Gastroesophageal sphincter (tissue), 4 donors: Measurements from ENCODE around the gene MLLT1. TPM values are rescaled to one million over a fixed set of nuclear protein-coding genes. Genes with fewer than 3 reads are reported as not detected.

Experiments used
- ATAC-seq: fragments of 150-250 bp; one replicate; pipeline ENCODE4 v1.9.1; 2016; ENCODE audit warnings: mild to moderate bottlenecking, moderate library complexity
- H3K27ac ChIP-seq, 4 donors: fragments of 200-600 bp; sonication (generic) in 3 of 4; 1 replicate in 3 of 4; 2 replicates in 1 of 4; pipeline ENCODE4 v1.5.1; 2016 to 2019
- H3K27me3 ChIP-seq: fragments of 200-600 bp; sonication (generic); one replicate; pipeline ENCODE4 v1.5.1; 2019
- H3K36me3 ChIP-seq, 2 donors: fragments of 200-600 bp; sonication (generic); one replicate each; pipeline ENCODE4 v1.5.1; 2019; ENCODE audit warnings: control low read depth in 1 of 2
- H3K4me1 ChIP-seq, 3 donors: fragments of 200-600 bp; sonication (generic); 1 replicate in 2 of 3; 2 replicates in 1 of 3; pipeline ENCODE4 v1.5.1; 2016 to 2019; ENCODE audit warnings: control low read depth in 2 of 3
- H3K4me3 ChIP-seq, 2 donors: fragments of 200-600 bp; sonication (generic); one replicate each; pipeline ENCODE4 v1.5.1; 2019; ENCODE audit warnings: mild to moderate bottlenecking in 1 of 2, moderate library complexity in 1 of 2
- H3K9me3 ChIP-seq, 3 donors: fragments of 200-600 bp; sonication (generic); one replicate each; pipeline ENCODE4 v1.5.1; 2017 to 2019; ENCODE audit warnings: control low read depth in 2 of 3
- CTCF ChIP-seq, 4 experiments: fragments of 200-600 bp in 2 of 4; fragments of 450-650 bp in 2 of 4; sonication (generic) in 1 of 4; IDR thresholded peaks; one replicate each; pipeline ENCODE4 v1.5.1; 2017 to 2019; ENCODE audit warnings: antibody characterized with exemption in 4 of 4, mild to moderate bottlenecking in 2 of 4, moderate library complexity in 2 of 4
- EP300 ChIP-seq: sonication (generic); formaldehyde crosslinking; IDR thresholded peaks from one replicate; pipeline ENCODE4 v1.6.1; 2017; ENCODE audit warnings: antibody characterized with exemption, mild to moderate bottlenecking
- POLR2A ChIP-seq, 2 donors: fragments of 450-650 bp; IDR thresholded peaks; one replicate each; pipeline ENCODE4 v1.6.1; 2017; ENCODE audit warnings: antibody characterized with exemption in 2 of 2, mild to moderate bottlenecking in 2 of 2, moderate library complexity in 1 of 2
- POLR2AphosphoS5 ChIP-seq: sonication (generic); formaldehyde crosslinking; IDR thresholded peaks from one replicate; pipeline ENCODE4 v1.6.1; 2017; ENCODE audit warnings: antibody characterized with exemption
- WGBS, 2 donors: methylation state at CpG; one replicate each; pipeline ENCODE4 v1.1.5; 2018; ENCODE audit warnings: low coverage in 1 of 2; 5-methylcytosine and 5-hydroxymethylcytosine counted together
- total RNA-seq, 4 donors: library from RNA; depleted of rRNA; stranded (reverse); fragments of >200 nt; gene quantifications; one replicate each; pipeline ENCODE4 v1.1.0, GENCODE V29; 2016

MLLT1 gene
- total RNA-seq, 4 donors from 2014 or later, result 21.4 to 42.5 (median 23.8) TPM

- TF ChIP-seq EP300 (no peak), CTCF (IDR thresholded peaks at IDR 0.05) (no peak), POLR2AphosphoS5 (no peak), POLR2A (IDR thresholded peaks at IDR 0.05) (no peak)
- no peaks in the 10 kb centered on the region for H3K9me3 ChIP-seq
- H3K27me3 ChIP-seq, result no peaks in the 10 kb centered on the region
- WGBS, 2 donors, result 95% methylated on average over 3 of the region's 4 CpGs; no CpG with 5 or more reads in 1 of the 2 donors
- peaks cover 0 to 38% of the 10 kb centered on the region in 2 donors for H3K36me3 ChIP-seq
- H3K4me3 ChIP-seq, result no peak overlapping the region
- H3K4me1 ChIP-seq, result no peaks in the 10 kb centered on the region
- H3K27ac ChIP-seq, result no peak overlapping the region
- no peak for ATAC-seq
Observed at GRCh38 chr19:6209233-6209632, 70.5 kb downstream of the MLLT1 start.

GRCh38 chr19:6204866-6205723, 74.7 kb downstream of the MLLT1 start:
- Histone ChIP-seq H3K9me3 (no peaks in the 10 kb centered on the region), H3K4me1 (peaks cover 0 to 1% (median 0%) of the 10 kb centered on the region in 3 donors), H3K27me3 (no peaks in the 10 kb centered on the region), H3K4me3 (no peak overlapping the region), H3K27ac (no peak overlapping the region), H3K36me3 (no peaks in the 10 kb centered on the region)
- 71 to 80% methylated on average over 1 to 4 of the region's 19 CpGs for WGBS, 2 donors
- TF ChIP-seq EP300, result no peak
- no peak for TF ChIP-seq CTCF (IDR thresholded peaks at IDR 0.05)
- TF ChIP-seq POLR2A (IDR thresholded peaks at IDR 0.05), result no peak
- no peak for ATAC-seq

- WGBS, 2 donors, result 56 to 61% methylated on average over 4 to 6 of the region's 6 CpGs
- H3K36me3 ChIP-seq, result no peaks in the 10 kb centered on the region
- no peak overlapping the region for H3K27ac ChIP-seq
- no peak for ATAC-seq
- H3K4me3 ChIP-seq, result no peak overlapping the region
- H3K27me3 ChIP-seq, result no peaks in the 10 kb centered on the region
- no peaks in the 10 kb centered on the region for H3K9me3 ChIP-seq
- H3K4me1 ChIP-seq, result peaks cover 0 to 7% (median 0%) of the 10 kb centered on the region in 3 donors
- TF ChIP-seq EP300 (no peak), POLR2A (IDR thresholded peaks at IDR 0.05) (no peak), CTCF (IDR thresholded peaks at IDR 0.05) (no peak), POLR2AphosphoS5 (no peak)
Observed at GRCh38 chr19:6204212-6204611, 75.6 kb downstream of the MLLT1 start.

GRCh38 chr19:6199240-6199994, 80.4 kb downstream of the MLLT1 start:
- Histone ChIP-seq H3K36me3 (no peaks in the 10 kb centered on the region), H3K9me3 (no peaks in the 10 kb centered on the region), H3K27ac (peak overlapping the region in 3 of 4 donors; percentile 72 to 78 (median 73)), H3K4me1 (peaks cover 0 to 21% (median 8%) of the 10 kb centered on the region in 3 donors), H3K27me3 (no peaks in the 10 kb centered on the region), H3K4me3 (peak overlapping the region; percentile 52 to 66)
- 0% methylated on average over 28 to 44 of the region's 68 CpGs for WGBS, 2 donors
- TF ChIP-seq EP300 (no peak), POLR2AphosphoS5 (no peak), CTCF (IDR thresholded peaks at IDR 0.05) (peak in 2 of 4 experiments; percentile 76 to 79)
- peak; percentile 98 for ATAC-seq
